WTC11 (cell line): ENCODE measurements around the gene ACACA.
"Not testable (repeated sequence)": the region's sequence is repeated elsewhere in the genome, so short reads cannot be mapped to it uniquely, and the experiment has no call there.

ENCODE experiments used
- CREB1 ChIP-seq: sonication (generic); formaldehyde crosslinking; IDR thresholded peaks from 2 replicates; pipeline ENCODE4 v1.8.0; 2023; ENCODE audit warnings: mild to moderate bottlenecking, missing genetic modification reagents
- JUN ChIP-seq: sonication (generic); formaldehyde crosslinking; IDR thresholded peaks from 2 replicates; pipeline ENCODE4 v1.8.0; 2023; ENCODE audit warnings: mild to moderate bottlenecking, missing genetic modification reagents
- NR2C2 ChIP-seq: sonication (generic); formaldehyde crosslinking; IDR thresholded peaks from 2 replicates; pipeline ENCODE4 v1.8.0; 2022; ENCODE audit warnings: mild to moderate bottlenecking, missing genetic modification reagents
- RELA ChIP-seq: sonication (generic); formaldehyde crosslinking; IDR thresholded peaks from 2 replicates; pipeline ENCODE4 v1.8.1; 2022; ENCODE audit warnings: missing genetic modification reagents, mild to moderate bottlenecking, borderline replicate concordance
- TF ChIP-seq, protein P1 (sequence below): sonication (generic); formaldehyde crosslinking; IDR thresholded peaks from 2 replicates; pipeline ENCODE4 v1.8.0; 2022; ENCODE audit warnings: missing genetic modification reagents
- TF ChIP-seq, protein P2 (sequence below): sonication (generic); formaldehyde crosslinking; IDR thresholded peaks from 2 replicates; pipeline ENCODE4 v1.8.0; 2022; ENCODE audit warnings: mild to moderate bottlenecking, missing genetic modification reagents
- TF ChIP-seq, protein P3 (sequence below): fragments of 200-600 bp; IDR thresholded peaks from 2 replicates; pipeline ENCODE4 v1.8.0; 2022; ENCODE audit warnings: antibody characterized with exemption
- TF ChIP-seq, protein P4 (sequence below): sonication (generic); formaldehyde crosslinking; IDR thresholded peaks from 2 replicates; pipeline ENCODE4 v1.8.1; 2023; ENCODE audit warnings: mild to moderate bottlenecking, missing genetic modification reagents
- TF ChIP-seq, protein P5 (sequence below): sonication (generic); formaldehyde crosslinking; IDR thresholded peaks from 2 replicates; pipeline ENCODE4 v1.8.0; 2023; ENCODE audit warnings: missing genetic modification reagents
- TF ChIP-seq, protein P6 (sequence below): sonication (generic); formaldehyde crosslinking; IDR thresholded peaks from 2 replicates; pipeline ENCODE4 v1.8.0; 2022; ENCODE audit warnings: mild to moderate bottlenecking, missing genetic modification reagents
- TF ChIP-seq, protein P7 (sequence below): sonication (generic); formaldehyde crosslinking; IDR thresholded peaks from 2 replicates; pipeline ENCODE4 v1.8.0; 2022; ENCODE audit warnings: mild to moderate bottlenecking, missing genetic modification reagents

DNA sequence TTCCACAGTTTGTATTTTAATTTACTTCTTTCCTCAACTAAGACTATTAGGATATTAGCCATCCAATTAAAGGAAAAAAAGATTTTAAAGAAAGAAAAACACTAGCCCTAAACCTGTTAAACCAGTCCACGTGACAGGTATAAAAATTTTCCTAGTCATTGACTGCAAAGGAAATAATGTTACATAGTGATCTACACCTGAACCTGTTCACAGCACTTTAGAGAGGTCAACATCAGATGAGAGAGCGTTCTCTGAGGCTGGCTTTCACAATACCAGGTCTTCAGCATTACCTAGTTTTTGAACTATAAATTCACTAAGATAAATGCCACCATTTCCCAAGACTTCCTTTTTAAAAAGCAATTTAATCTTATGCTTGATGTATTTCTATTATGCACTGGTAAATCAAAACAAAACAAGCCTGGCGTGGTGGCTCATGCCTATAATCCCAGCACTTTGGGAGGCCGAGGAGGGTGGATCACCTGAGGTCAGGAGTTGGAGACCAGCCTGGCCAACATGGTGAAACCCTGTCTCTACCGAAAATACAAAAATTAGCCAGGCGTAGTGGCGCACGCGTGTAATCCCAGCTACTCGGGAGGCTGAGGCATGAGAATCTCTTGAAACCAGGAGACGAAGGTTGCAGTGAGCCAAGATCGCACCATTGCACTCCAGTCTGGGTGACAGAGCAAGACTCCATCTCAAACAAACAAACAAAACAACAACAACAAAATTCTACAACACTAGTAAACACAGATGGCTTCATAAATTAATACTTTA lies 49.7 kb downstream of the ACACA start:
- TF ChIP-seq, protein P1, sequence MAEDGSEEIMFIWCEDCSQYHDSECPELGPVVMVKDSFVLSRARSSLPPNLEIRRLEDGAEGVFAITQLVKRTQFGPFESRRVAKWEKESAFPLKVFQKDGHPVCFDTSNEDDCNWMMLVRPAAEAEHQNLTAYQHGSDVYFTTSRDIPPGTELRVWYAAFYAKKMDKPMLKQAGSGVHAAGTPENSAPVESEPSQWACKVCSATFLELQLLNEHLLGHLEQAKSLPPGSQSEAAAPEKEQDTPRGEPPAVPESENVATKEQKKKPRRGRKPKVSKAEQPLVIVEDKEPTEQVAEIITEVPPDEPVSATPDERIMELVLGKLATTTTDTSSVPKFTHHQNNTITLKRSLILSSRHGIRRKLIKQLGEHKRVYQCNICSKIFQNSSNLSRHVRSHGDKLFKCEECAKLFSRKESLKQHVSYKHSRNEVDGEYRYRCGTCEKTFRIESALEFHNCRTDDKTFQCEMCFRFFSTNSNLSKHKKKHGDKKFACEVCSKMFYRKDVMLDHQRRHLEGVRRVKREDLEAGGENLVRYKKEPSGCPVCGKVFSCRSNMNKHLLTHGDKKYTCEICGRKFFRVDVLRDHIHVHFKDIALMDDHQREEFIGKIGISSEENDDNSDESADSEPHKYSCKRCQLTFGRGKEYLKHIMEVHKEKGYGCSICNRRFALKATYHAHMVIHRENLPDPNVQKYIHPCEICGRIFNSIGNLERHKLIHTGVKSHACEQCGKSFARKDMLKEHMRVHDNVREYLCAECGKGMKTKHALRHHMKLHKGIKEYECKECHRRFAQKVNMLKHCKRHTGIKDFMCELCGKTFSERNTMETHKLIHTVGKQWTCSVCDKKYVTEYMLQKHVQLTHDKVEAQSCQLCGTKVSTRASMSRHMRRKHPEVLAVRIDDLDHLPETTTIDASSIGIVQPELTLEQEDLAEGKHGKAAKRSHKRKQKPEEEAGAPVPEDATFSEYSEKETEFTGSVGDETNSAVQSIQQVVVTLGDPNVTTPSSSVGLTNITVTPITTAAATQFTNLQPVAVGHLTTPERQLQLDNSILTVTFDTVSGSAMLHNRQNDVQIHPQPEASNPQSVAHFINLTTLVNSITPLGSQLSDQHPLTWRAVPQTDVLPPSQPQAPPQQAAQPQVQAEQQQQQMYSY (CRISPR knock-in tag), result not testable (repeated sequence)
- not testable (repeated sequence) for TF ChIP-seq RELA, CREB1, NR2C2, JUN (CRISPR knock-in tag)
- TF ChIP-seq, protein P2, sequence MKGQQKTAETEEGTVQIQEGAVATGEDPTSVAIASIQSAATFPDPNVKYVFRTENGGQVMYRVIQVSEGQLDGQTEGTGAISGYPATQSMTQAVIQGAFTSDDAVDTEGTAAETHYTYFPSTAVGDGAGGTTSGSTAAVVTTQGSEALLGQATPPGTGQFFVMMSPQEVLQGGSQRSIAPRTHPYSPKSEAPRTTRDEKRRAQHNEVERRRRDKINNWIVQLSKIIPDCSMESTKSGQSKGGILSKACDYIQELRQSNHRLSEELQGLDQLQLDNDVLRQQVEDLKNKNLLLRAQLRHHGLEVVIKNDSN (CRISPR knock-in tag), result not testable (repeated sequence)
- TF ChIP-seq, protein P3, sequence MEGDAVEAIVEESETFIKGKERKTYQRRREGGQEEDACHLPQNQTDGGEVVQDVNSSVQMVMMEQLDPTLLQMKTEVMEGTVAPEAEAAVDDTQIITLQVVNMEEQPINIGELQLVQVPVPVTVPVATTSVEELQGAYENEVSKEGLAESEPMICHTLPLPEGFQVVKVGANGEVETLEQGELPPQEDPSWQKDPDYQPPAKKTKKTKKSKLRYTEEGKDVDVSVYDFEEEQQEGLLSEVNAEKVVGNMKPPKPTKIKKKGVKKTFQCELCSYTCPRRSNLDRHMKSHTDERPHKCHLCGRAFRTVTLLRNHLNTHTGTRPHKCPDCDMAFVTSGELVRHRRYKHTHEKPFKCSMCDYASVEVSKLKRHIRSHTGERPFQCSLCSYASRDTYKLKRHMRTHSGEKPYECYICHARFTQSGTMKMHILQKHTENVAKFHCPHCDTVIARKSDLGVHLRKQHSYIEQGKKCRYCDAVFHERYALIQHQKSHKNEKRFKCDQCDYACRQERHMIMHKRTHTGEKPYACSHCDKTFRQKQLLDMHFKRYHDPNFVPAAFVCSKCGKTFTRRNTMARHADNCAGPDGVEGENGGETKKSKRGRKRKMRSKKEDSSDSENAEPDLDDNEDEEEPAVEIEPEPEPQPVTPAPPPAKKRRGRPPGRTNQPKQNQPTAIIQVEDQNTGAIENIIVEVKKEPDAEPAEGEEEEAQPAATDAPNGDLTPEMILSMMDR, result not testable (repeated sequence)
- TF ChIP-seq, protein P4, sequence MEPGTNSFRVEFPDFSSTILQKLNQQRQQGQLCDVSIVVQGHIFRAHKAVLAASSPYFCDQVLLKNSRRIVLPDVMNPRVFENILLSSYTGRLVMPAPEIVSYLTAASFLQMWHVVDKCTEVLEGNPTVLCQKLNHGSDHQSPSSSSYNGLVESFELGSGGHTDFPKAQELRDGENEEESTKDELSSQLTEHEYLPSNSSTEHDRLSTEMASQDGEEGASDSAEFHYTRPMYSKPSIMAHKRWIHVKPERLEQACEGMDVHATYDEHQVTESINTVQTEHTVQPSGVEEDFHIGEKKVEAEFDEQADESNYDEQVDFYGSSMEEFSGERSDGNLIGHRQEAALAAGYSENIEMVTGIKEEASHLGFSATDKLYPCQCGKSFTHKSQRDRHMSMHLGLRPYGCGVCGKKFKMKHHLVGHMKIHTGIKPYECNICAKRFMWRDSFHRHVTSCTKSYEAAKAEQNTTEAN (CRISPR knock-in tag), result not testable (repeated sequence)
- TF ChIP-seq, protein P5, sequence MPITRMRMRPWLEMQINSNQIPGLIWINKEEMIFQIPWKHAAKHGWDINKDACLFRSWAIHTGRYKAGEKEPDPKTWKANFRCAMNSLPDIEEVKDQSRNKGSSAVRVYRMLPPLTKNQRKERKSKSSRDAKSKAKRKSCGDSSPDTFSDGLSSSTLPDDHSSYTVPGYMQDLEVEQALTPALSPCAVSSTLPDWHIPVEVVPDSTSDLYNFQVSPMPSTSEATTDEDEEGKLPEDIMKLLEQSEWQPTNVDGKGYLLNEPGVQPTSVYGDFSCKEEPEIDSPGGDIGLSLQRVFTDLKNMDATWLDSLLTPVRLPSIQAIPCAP (CRISPR knock-in tag), result not testable (repeated sequence)
- TF ChIP-seq, protein P6, sequence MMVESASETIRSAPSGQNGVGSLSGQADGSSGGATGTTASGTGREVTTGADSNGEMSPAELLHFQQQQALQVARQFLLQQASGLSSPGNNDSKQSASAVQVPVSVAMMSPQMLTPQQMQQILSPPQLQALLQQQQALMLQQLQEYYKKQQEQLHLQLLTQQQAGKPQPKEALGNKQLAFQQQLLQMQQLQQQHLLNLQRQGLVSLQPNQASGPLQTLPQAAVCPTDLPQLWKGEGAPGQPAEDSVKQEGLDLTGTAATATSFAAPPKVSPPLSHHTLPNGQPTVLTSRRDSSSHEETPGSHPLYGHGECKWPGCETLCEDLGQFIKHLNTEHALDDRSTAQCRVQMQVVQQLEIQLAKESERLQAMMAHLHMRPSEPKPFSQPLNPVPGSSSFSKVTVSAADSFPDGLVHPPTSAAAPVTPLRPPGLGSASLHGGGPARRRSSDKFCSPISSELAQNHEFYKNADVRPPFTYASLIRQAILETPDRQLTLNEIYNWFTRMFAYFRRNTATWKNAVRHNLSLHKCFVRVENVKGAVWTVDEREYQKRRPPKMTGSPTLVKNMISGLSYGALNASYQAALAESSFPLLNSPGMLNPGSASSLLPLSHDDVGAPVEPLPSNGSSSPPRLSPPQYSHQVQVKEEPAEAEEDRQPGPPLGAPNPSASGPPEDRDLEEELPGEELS (CRISPR knock-in tag), result not testable (repeated sequence)
- TF ChIP-seq, protein P7, sequence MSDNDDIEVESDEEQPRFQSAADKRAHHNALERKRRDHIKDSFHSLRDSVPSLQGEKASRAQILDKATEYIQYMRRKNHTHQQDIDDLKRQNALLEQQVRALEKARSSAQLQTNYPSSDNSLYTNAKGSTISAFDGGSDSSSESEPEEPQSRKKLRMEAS, result not testable (repeated sequence)
